ENCODE data around the gene DCUN1D2.
"Not testable (repeated sequence)": the region's sequence is repeated elsewhere in the genome, so short reads cannot be mapped to it uniquely, and the experiment has no call there.

The DCUN1D2 gene

DNA sequence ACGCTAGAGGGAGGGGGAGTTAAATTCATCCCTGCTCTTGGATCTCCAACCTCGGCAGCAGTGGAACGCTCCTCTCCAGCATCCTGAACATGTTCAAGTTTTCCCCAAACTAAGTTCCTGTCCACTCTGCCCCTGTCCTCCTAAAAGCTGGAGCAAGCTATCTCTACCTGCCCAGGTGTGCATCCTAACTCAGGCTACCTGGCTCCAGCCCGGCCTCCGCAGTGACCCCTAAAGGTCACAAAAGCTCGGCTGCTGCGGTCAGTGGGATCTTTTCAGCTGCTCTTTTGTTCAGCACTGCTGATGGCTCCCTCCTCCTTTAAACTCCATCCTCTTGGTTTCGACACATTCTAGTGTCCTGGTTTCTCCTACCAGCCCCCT lies 1.4 kb downstream of the DCUN1D2 start:
- no peak for DNase-seq

- DNase-seq: no peak
Observed at GRCh38 chr13:113488283-113488682, 2.2 kb downstream of the DCUN1D2 start.

GRCh38 chr13:113486698-113487097 lies 3.8 kb downstream of the DCUN1D2 start:
- DNase-seq: no peak

- DNase-seq: no peak
Observed at GRCh38 chr13:113485545-113485944, 5.0 kb downstream of the DCUN1D2 start.

DNA sequence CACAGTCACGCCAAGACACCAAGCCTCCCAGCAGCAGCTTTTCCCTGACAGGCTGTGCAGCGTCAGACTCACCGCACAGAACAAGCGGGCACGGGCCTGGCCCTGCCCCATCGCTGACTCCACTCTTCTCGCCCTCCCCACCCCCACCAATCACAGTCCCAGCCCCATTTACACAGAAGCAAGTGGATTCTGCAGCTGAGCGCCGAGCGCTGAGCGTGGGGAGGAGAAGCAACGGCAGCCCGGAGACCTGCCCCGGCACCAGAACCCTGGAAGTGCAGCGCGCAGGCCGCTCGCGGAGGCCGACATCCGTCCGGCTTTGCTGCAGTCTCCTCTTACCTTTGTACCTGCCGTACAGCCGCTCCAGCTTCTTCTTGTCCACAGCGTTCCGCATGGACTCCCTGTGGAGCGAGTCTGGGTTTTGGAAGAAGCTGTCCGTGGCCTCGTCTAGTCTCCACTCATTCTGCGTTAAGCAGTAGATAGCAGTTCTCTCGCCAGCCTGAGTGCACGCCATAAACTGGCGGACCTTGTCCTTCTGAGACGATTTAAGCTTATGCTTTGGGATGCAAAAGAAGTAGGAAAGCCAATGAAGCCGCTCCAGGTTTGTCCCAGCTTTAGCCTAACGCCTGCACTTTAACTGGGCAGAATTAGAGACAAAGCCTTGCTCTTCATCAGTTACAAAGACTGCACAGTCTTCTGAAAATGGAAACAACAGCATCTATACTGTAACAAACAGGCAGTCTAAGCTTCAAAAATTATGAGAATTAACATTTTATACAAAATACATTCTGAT lies 6.8 kb downstream of the DCUN1D2 start:
- DNase-seq: no peak

- no peak for DNase-seq
Observed at GRCh38 chr13:113483081-113483480, 7.4 kb downstream of the DCUN1D2 start.

- DNase-seq: no peak
Observed at GRCh38 chr13:113479179-113479578, 11.3 kb downstream of the DCUN1D2 start.

- DNase-seq: no peak
Observed at GRCh38 chr13:113477724-113478123, 12.8 kb downstream of the DCUN1D2 start.

DNA sequence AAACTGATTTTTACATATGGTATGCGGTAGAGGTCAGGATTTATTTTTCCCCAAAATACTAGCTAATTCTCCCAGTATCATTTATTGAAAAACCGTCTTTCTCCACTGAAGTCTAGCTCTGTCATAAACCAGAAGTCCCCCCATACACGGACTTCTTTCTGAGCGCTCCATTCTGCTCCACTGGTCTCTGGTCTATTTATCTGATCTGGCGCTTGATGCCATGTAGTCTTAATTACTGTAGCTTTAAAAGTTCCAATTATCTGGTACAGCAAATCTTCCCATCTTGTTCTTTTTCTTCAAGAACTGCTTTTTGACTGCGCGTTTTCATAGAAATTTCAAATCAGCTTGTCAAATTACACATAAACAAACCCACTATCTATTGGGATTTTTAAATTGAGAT lies 13.7 kb downstream of the DCUN1D2 start:
- DNase-seq: no peak

GRCh38 chr13:113475911-113476310 lies 14.6 kb downstream of the DCUN1D2 start:
- DNase-seq: no peak

- no peak for DNase-seq
Observed at GRCh38 chr13:113475280-113475679, 15.2 kb downstream of the DCUN1D2 start.

DNA sequence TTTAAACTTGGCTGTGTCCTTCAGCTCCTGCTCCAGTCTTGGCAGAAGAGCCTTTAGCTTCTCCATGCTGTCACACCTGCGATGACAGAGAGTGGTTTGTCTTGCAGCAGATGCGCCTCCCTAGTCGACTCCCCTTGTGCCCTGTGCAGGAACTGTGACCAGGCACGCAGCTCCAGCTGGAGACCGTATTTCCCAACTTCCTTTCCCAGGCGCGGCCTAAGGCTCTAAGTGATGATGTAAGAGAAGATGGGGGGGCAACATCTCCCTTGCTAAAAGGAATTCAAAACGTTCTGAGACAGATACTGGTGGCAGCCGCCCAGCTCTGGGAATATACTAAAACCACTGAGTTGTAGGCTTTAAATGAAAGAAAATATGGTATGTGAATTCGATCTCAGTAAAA lies 16.3 kb downstream of the DCUN1D2 start:
- no peak for DNase-seq

GRCh38 chr13:113472355-113473025 lies 18.0 kb downstream of the DCUN1D2 start:
- no peak for DNase-seq

DNA sequence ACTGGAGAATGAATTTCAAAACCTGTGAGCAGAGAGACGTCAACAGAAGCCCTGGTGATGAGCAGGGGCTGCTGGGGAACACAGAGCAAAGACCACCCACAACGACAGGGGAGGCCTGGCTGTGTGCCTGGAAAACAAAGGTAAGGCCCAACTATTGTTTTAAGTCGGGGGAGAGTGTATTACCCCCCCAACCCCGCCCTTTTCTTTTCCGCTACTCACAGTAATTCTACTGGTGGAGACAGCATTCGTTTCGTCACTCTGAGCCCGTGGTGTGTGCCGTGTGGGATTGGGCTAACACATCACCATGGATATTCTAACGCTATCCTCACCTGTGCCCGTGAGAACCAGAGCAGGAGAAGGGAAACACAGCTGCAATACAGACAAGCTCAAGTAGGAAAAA lies 18.7 kb downstream of the DCUN1D2 start:
- DNase-seq: no peak

GRCh38 chr13:113470635-113471163 lies 19.8 kb downstream of the DCUN1D2 start:
- DNase-seq: not testable (repeated sequence)

- no peak for DNase-seq
Observed at GRCh38 chr13:113470073-113470472, 20.4 kb downstream of the DCUN1D2 start.

GRCh38 chr13:113469582-113469981 lies 20.9 kb downstream of the DCUN1D2 start:
- no peak for DNase-seq

- no peak for DNase-seq
Observed at GRCh38 chr13:113468472-113469201, 21.9 kb downstream of the DCUN1D2 start.

- DNase-seq: no peak
Observed at GRCh38 chr13:113468029-113468428, 22.5 kb downstream of the DCUN1D2 start.

DNA sequence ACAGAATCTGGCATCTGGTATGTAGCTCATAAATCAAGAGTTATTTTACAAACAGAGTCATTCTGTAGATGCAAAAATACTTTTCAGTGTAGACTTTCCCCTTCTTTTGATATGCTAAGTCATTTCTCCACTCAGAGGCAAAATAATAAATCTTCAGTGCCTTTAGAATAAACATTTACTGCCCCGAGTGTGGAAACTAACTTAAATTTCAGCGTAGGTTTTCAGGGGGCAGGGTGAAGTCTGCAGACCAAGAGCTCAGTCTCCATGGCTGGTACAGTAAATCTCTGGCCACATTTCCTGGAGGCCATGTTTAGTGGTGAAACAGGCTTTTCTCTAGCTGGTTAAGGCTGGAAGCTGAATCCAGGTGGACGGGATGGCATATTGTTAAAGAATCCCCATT lies 24.1 kb downstream of the DCUN1D2 start:
- DNase-seq: no peak

DNA sequence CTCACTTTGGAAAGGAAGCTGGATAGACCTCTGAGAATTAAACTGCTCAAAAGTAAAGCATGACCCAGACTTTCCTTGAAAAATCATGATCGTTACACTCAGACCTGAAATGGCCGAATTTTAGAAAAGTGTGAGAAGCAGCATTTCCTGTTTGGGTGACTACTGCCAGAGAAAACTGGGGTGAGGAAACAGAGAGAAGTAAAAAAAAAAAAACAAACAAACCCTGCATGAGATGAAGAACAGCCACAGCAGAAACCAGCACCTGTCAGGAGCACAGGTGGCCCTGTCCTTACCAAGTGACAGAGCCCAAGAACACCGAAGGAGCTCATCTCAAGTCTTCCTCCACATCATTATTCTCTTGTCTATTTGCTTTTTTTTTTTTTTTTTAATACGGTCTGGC lies 25.2 kb downstream of the DCUN1D2 start:
- DNase-seq: no peak

DNA sequence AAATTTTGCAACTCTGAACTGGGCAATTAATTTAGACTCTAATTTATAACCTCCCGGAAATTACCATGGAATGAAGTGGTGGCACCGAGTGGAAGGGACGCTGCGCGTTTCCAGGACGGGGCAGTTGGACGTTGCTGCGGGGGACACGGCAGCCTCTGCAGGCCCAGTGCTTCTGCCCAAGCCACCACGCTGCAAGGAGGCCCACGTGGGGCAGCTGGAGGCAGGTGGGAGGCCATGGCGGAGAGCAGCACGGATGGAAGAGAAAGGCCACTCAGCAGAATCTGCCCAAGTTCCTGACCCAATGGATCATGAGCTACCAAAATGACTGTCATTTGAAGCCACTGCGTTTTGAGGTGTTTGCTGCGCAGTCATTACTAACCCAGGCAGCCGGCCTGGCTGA lies 26.0 kb downstream of the DCUN1D2 start:
- DNase-seq: no peak

DNA sequence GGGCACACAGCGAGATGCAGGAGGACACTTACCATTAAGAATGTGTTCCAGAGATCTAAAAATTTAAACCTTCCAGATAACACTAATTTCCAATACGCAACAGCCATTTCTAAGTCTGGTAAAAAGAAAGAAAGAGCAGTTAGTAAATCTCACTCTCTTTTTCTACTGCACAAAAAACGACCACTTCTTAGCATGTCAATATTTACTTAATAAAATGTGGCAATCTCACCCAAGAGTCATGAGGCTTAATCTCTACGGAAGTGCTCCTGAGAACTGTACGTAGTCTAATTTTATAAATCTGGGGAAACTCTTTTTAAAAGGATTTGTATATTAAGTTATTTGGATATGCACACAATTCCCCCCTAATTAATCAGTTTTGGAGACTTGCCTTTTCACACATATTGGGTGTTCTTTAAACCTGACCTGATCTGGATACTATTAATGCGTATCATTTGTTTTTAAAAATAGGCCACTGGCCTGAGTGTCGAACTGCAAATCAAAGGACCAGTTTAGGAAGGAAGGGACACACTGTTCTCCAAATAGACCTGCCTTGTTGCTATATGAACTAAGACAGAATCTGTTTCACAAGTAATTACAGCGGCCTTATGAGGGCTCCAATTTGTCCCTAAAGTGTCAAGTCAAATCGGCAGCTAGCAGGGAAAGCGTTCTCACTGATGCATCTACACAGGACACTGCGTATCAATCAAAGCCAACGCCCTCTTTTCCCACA lies 29.3 kb downstream of the DCUN1D2 start:
- no peak for DNase-seq

Data from OCI-M1 (cell line).